Left lung (tissue), 10 donors: Measurements from ENCODE around the gene TTYH2. TPM values are rescaled to one million over a fixed set of nuclear protein-coding genes. Genes with fewer than 3 reads are reported as not detected.
A peak's percentile ranks its signal among the peaks of the same experiment; 100 is the strongest.

Source experiments
- ATAC-seq: fragments of 200-7000 bp; cut with Tn5 transposase; one replicate; pipeline ENCODE4 v1.9.1; 2020; ENCODE audit warnings: moderate library complexity
- DNase-seq, 4 donors: peaks; one replicate each; pipeline ENCODE4 v3.0.0-alpha.2; 2013 to 2020
- H3K27ac ChIP-seq, 2 donors: fragments of 200-600 bp; sonication (generic) in 1 of 2; one replicate each; pipeline versions ENCODE4 v1.5.0 to v1.8.0; 2020 to 2021
- H3K27me3 ChIP-seq, 2 donors: fragments of 200-600 bp; sonication (generic) in 1 of 2; one replicate each; pipeline versions ENCODE4 v1.5.0 to v1.8.0; 2020 to 2021
- H3K36me3 ChIP-seq, 2 donors: fragments of 200-600 bp; sonication (generic) in 1 of 2; one replicate each; pipeline versions ENCODE4 v1.5.0 to v1.8.0; 2020 to 2021
- H3K4me1 ChIP-seq, 2 donors: fragments of 200-600 bp; one replicate each; pipeline ENCODE4 v1.8.0; 2021
- H3K4me3 ChIP-seq, 2 donors: fragments of 200-600 bp; sonication (generic) in 1 of 2; one replicate each; pipeline versions ENCODE4 v1.5.0 to v1.8.0; 2020 to 2021; ENCODE audit warnings: mild to moderate bottlenecking in 1 of 2
- H3K9me3 ChIP-seq, 2 donors: fragments of 200-600 bp; sonication (generic) in 1 of 2; one replicate each; pipeline versions ENCODE4 v1.5.0 to v1.8.0; 2020 to 2021
- intact Hi-C, 2 donors: fragments of 100-400 bp; cut with DNase I; formaldehyde crosslinking; loops; one replicate each; pipeline versions ENCODE4 v1.11.2 to v1.14.2; 2022
- polyA plus RNA-seq, 6 donors: library from polyadenylated mRNA; unstranded; fragments of 120-200 nt; gene quantifications; one replicate each; pipeline ENCODE4 v1.2.1, GENCODE V29; 2013; ENCODE audit not compliant: insufficient read length in 6 of 6
- total RNA-seq, 2 donors: library from RNA; stranded (reverse); fragmentation: NEBNext Ultra II Directional; extraction: Animal tissue kit (Norgen Biotek cat#: 25700); gene quantifications; one replicate each; pipeline ENCODE4 v1.2.1, GENCODE V29; 2021
- TF ChIP-seq, protein P1 (sequence below), 2 donors: fragments of 200-600 bp; sonication (generic) in 1 of 2; IDR thresholded peaks; one replicate each; pipeline versions ENCODE4 v1.5.0 to v1.8.0; 2021; ENCODE audit warnings: antibody characterized with exemption in 2 of 2
- donor health status: DM: no; HTN: yes; CAD: no.
- donor health status: DM: no; HTN: no; CAD: no.

TTYH2 gene
- total and polyA plus RNA-seq, 8 donors, result 6.9 to 22.1 (median 16.5) TPM

DNA sequence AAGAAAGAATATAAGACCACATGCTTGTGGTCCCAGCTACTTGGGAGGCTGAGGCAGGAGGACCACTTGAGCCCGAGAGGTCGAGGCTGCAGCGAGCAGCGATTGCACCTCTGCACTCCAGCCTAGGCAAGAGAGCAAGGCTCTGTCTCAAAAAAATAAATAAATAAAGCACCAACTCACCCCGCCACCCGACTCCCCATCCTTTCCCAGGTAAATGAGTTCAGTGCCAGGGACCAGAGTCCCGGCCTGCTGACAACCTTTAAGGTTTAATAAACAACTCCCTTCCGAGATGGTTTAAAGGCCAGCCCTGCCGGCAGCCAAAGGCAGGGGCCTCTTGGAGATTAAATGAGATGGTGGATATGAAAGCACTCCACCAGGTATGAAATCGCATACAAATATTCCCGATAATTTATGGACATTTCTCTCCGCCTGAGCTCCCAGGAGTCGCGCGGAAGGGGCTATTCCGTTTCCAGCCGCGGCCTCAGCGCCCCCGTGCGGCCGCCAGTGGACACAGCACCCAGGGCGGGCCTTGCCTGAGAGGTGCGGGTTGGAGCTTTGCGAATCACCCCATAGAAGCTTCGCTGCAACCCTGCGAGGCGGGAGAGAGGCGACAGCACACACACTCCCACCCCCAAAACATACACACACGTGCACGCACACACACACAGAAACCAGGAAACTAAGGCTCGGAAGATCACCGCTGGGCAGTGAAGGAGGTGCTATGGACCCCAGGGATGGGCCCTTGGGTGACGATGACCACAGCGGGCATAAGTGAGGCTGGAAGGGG lies 13.9 kb upstream of the TTYH2 start:
- Histone ChIP-seq H3K9me3 (no peaks in the 10 kb centered on the region), H3K36me3 (peaks cover 0 to under 1% of the 10 kb centered on the region in 2 donors), H3K27me3 (peaks cover 0 to 59% of the 10 kb centered on the region in 2 donors), H3K4me3 (no peak overlapping the region), H3K27ac (no peak overlapping the region), H3K4me1 (peaks cover 3 to 13% of the 10 kb centered on the region in 2 donors)
- ATAC-seq (peak; percentile 70), DNase-seq (peak in 3 of 4 donors; percentile 47 to 94 (median 58))
- TF ChIP-seq, protein P1, sequence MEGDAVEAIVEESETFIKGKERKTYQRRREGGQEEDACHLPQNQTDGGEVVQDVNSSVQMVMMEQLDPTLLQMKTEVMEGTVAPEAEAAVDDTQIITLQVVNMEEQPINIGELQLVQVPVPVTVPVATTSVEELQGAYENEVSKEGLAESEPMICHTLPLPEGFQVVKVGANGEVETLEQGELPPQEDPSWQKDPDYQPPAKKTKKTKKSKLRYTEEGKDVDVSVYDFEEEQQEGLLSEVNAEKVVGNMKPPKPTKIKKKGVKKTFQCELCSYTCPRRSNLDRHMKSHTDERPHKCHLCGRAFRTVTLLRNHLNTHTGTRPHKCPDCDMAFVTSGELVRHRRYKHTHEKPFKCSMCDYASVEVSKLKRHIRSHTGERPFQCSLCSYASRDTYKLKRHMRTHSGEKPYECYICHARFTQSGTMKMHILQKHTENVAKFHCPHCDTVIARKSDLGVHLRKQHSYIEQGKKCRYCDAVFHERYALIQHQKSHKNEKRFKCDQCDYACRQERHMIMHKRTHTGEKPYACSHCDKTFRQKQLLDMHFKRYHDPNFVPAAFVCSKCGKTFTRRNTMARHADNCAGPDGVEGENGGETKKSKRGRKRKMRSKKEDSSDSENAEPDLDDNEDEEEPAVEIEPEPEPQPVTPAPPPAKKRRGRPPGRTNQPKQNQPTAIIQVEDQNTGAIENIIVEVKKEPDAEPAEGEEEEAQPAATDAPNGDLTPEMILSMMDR (IDR thresholded peaks at IDR 0.05), result peak; percentile 92 to 98
- intact Hi-C loops, result loop anchor here in 1 of 2 donors (10.0 kb wide), 1 partner anchor 155 kb away; no protein-coding TSS in a partner anchor

GRCh38 chr17:74200112-74200511 lies 13.3 kb upstream of the TTYH2 start:
- DNase-seq, result no peak
- H3K27ac ChIP-seq, result no peak overlapping the region
- H3K9me3 ChIP-seq, result no peaks in the 10 kb centered on the region
- intact Hi-C loops, result loop anchor here in 1 of 2 donors (10.0 kb wide), 1 partner anchor 155 kb away; no protein-coding TSS in a partner anchor
- TF ChIP-seq, protein P1 (IDR thresholded peaks at IDR 0.05), result no peak
- H3K4me1 ChIP-seq, result peaks cover 9 to 19% of the 10 kb centered on the region in 2 donors
- H3K36me3 ChIP-seq, result peaks cover 0 to 7% of the 10 kb centered on the region in 2 donors
- H3K27me3 ChIP-seq, result peaks cover 0 to 53% of the 10 kb centered on the region in 2 donors
- ATAC-seq, result no peak
- no peak overlapping the region for H3K4me3 ChIP-seq

DNA sequence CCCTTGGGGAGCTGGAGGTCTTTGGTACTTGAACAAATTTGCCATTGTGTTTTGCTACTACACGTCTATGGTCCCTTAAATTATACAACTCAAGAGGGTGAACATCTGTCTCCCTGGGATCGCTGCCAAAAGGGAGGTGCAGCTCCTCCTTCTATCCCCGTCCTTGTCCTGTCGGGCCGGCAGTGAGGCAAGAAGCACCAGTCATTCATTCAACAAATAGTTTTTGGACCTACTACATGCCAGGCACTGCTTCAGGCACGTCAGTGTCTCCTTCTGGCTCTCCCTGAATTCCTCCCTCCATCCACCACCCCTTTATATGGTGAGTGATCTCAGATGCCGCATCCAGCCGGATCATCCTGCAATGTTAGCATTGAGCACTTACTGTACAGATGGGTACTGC lies 12.1 kb upstream of the TTYH2 start:
- Histone ChIP-seq H3K36me3 (peaks cover 0 to 18% of the 10 kb centered on the region in 2 donors), H3K27ac (no peak overlapping the region), H3K4me1 (peaks cover 18 to 31% of the 10 kb centered on the region in 2 donors), H3K4me3 (no peak overlapping the region), H3K27me3 (peaks cover 0 to 41% of the 10 kb centered on the region in 2 donors), H3K9me3 (no peaks in the 10 kb centered on the region)
- DNase-seq, result peak in 1 of 4 donors; percentile 60
- TF ChIP-seq, protein P1 (IDR thresholded peaks at IDR 0.05), result no peak
- intact Hi-C loops, result loop anchor here in 1 of 2 donors (10.0 kb wide), 1 partner anchor 154 kb away; no protein-coding TSS in a partner anchor
- ATAC-seq, result no peak

DNA sequence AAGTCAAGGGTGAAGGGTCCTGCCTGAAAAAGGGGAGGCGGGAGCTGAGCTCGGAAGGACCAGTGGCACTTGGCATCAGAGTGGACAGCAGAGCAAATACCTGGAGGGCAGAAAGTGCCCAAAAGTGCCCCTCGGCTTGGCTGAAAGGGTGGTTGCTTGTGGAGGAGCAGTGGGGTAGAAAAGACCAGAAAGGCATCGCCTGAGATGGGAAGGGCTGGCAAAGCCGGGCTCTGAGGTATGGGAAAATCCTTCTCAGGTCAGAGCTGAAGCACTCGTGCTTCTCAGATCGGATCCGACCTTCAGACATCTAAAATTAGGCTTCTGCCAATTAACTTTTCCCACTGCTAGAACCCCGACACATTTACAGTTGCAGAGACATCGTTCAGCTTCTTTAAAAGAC lies 11.4 kb upstream of the TTYH2 start:
- Histone ChIP-seq H3K4me1 (peaks cover 18 to 36% of the 10 kb centered on the region in 2 donors), H3K27me3 (peaks cover 0 to 34% of the 10 kb centered on the region in 2 donors), H3K9me3 (no peaks in the 10 kb centered on the region), H3K36me3 (peaks cover 0 to 25% of the 10 kb centered on the region in 2 donors), H3K27ac (no peak overlapping the region), H3K4me3 (no peak overlapping the region)
- ATAC-seq, result no peak
- TF ChIP-seq, protein P1 (IDR thresholded peaks at IDR 0.05), result no peak
- no peak for DNase-seq
- intact Hi-C loops, result loop anchor here in 1 of 2 donors (10.0 kb wide), 1 partner anchor 153 kb away; no protein-coding TSS in a partner anchor

DNA sequence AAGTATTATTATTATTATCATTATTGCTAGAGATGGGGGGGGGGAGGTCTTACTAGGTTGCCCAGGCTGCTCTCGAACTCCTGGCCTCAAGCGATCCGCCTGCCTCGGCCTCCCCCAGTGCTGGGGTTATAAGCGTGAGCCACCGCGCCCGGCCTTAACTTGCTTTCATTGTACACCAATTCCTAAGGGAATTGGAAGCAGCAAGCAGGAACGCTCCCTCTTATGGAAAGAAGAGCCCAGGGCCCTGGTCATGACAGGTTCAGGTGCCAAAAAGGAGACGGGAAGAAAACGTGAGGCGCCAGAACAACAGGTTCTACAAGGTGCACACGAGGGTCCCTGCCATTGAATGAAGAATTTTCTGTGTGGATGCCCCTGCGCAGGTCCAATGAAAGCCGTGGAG lies 10.4 kb upstream of the TTYH2 start:
- Histone ChIP-seq H3K4me3 (peak overlapping the region in 1 of 2 donors; percentile 85), H3K27me3 (peaks cover 0 to 33% of the 10 kb centered on the region in 2 donors), H3K9me3 (no peaks in the 10 kb centered on the region), H3K4me1 (peaks cover 18 to 46% of the 10 kb centered on the region in 2 donors), H3K27ac (no peak overlapping the region), H3K36me3 (peaks cover 0 to 35% of the 10 kb centered on the region in 2 donors)
- intact Hi-C loops, result loop anchor here in 1 of 2 donors (10.0 kb wide), 1 partner anchor 152 kb away; no protein-coding TSS in a partner anchor
- DNase-seq (no peak), ATAC-seq (no peak)
- TF ChIP-seq, protein P1 (IDR thresholded peaks at IDR 0.05), result no peak
